Motor neuron (in vitro differentiated cells): ENCODE results near the gene TIAM1. TPM values are rescaled to one million over a fixed set of nuclear protein-coding genes. Genes with fewer than 3 reads are reported as not detected.

Experiments
- ATAC-seq, 8 experiments: fragments of 200-7000 bp; cut with Tn5 transposase; replicated peaks in 6 of 8; 2 replicates each; pipeline ENCODE4 v1.8.0; 2021; ENCODE audit warnings: mild to moderate bottlenecking in 8 of 8, moderate library complexity in 8 of 8
- H3K27ac ChIP-seq, 2 donors: fragments of 250-450 bp; sonication (Bioruptor Pico); 2 replicates each; pipeline ENCODE4 v1.9.0; 2021; ENCODE audit warnings: antibody characterized with exemption in 2 of 2, mild to moderate bottlenecking in 2 of 2, moderate library complexity in 1 of 2
- H3K4me1 ChIP-seq, 2 donors: fragments of 250-450 bp; sonication (Bioruptor Pico); replicated peaks in 1 of 2; 2 replicates each; pipeline ENCODE4 v1.6.1; 2021; ENCODE audit warnings: antibody characterized with exemption in 2 of 2, mild to moderate bottlenecking in 2 of 2, moderate library complexity in 1 of 2
- H3K4me3 ChIP-seq, 5 donors: fragments of 250-450 bp; sonication (Bioruptor Pico); 2 replicates each; pipeline ENCODE4 v1.9.0; 2021; ENCODE audit warnings: antibody characterized with exemption in 5 of 5, mild to moderate bottlenecking in 5 of 5, moderate library complexity in 4 of 5
- WGBS, 10 experiments: fragments of 450-650 bp; shearing (Covaris generic); methylation state at CpG; one replicate each; pipeline ENCODE4 v1.0.0; 2022; 5-methylcytosine and 5-hydroxymethylcytosine counted together
- in situ Hi-C, 9 experiments: fragments of 400-800 bp; cut with MboI; loops; one replicate each; pipeline ENCODE4 v1.15.0; 2021; ENCODE audit warnings: low sequenced_read_pairs in 9 of 9, low pct_unique_long_range_greater_than_20kb in 2 of 9; ENCODE audit not compliant: unreplicated experiment in 9 of 9
- total RNA-seq, 8 experiments: library from RNA; unstranded; fragments of 300-600 nt; gene quantifications; 2 replicates each; pipeline versions ENCODE4 v1.2.3 to v1.2.4, GENCODE V29; 2022

TIAM1 gene
- total RNA-seq, 8 experiments from 2014 or later = 1.6 to 70.7 (median 18.7) TPM

- in situ Hi-C loops = no loop called here
- no peaks in the 10 kb centered on the region for H3K4me1 ChIP-seq
- ATAC-seq = no peak
- no peak overlapping the region for H3K4me3 ChIP-seq
- WGBS, 10 experiments = 90 to 100% (median 100%) methylated on average over 1 of the region's 1 CpG; no CpG with 5 or more reads in 3 of the 10 experiments
- H3K27ac ChIP-seq = no peak overlapping the region
These were observed 204.0 kb downstream of the TIAM1 start for GRCh38 chr21:31140025-31140424.

DNA sequence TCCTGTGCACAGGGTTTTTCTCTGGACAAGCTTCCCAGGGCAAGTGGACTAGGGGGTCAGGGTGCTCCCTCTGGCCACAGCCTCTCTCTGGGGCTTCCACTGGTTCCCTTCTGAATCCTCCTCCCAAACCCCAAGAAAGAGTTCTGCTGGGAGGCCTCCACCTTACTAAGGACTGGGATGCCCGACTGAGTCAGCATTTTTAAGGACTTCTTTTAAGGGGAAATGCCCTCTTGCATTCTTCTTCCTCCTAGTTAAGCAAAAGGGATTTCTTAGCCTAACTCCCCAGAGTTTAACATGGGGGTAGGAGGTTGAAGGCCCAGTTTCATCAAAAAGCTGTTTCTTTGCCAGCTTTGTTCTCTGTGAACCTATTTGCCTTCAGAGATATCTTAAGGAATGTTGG lies 206.1 kb downstream of the TIAM1 start:
- Histone ChIP-seq H3K27ac (no peak overlapping the region), H3K4me3 (no peak overlapping the region), H3K4me1 (no peaks in the 10 kb centered on the region)
- WGBS, 10 experiments = 80 to 100% (median 83%) methylated on average over 1 of the region's 1 CpG; no CpG with 5 or more reads in 7 of the 10 experiments
- ATAC-seq = no peak
- in situ Hi-C loops = no loop called here

- no peak overlapping the region for H3K27ac ChIP-seq
- no peaks in the 10 kb centered on the region for H3K4me1 ChIP-seq
- in situ Hi-C loops = no loop called here
- H3K4me3 ChIP-seq = no peak overlapping the region
- 32 to 93% (median 83%) methylated on average over 1 to 10 of the region's 12 CpGs; no CpG with 5 or more reads in 2 of the 10 experiments for WGBS, 10 experiments
- ATAC-seq = peak in 2 of 8 experiments; percentile 36 to 58
These were observed 207.2 kb downstream of the TIAM1 start for GRCh38 chr21:31136891-31137290.

DNA sequence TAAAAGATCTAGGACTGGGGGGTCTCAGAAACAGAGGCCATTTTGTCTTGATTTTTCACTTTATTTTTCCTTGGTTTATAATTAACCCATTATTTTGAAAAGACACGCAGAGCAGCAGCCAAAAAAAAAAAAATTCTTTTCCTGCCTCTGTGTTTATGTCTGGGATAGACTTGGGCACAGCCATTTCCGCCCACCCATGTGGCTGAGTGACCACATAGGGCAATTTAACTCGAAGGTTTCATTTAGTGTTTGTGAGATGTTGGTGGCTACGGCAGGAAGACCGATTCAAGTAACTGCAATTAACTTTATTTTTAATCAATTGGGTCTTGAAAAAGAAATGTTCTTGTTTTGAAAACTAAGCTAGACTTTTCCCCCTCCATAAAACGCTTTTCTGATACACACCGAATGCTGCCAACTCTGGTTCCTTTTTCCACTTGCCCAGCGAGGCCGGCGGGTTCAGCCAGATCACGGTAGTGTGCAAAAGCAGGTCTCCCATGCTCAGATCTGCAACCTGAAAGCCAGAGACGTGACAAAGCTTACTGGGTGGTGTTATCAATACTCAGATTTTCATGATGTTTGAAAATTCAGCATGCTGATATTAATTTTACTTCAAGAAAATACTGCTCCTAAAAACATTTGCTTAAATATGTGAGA lies 208.4 kb downstream of the TIAM1 start:
- in situ Hi-C loops = no loop called here
- WGBS, 10 experiments = 73 to 100% (median 89%) methylated on average over 1 to 10 of the region's 12 CpGs
- no peak overlapping the region for H3K27ac ChIP-seq
- H3K4me3 ChIP-seq = no peak overlapping the region
- no peaks in the 10 kb centered on the region for H3K4me1 ChIP-seq
- no peak for ATAC-seq

GRCh38 chr21:31133243-31133830 lies 210.7 kb downstream of the TIAM1 start:
- in situ Hi-C loops = no loop called here
- H3K27ac ChIP-seq = no peak overlapping the region
- ATAC-seq = no peak
- no peaks in the 10 kb centered on the region for H3K4me1 ChIP-seq
- 80 to 100% (median 100%) methylated on average over 1 to 4 of the region's 7 CpGs; no CpG with 5 or more reads in 3 of the 10 experiments for WGBS, 10 experiments
- H3K4me3 ChIP-seq = no peak overlapping the region

DNA sequence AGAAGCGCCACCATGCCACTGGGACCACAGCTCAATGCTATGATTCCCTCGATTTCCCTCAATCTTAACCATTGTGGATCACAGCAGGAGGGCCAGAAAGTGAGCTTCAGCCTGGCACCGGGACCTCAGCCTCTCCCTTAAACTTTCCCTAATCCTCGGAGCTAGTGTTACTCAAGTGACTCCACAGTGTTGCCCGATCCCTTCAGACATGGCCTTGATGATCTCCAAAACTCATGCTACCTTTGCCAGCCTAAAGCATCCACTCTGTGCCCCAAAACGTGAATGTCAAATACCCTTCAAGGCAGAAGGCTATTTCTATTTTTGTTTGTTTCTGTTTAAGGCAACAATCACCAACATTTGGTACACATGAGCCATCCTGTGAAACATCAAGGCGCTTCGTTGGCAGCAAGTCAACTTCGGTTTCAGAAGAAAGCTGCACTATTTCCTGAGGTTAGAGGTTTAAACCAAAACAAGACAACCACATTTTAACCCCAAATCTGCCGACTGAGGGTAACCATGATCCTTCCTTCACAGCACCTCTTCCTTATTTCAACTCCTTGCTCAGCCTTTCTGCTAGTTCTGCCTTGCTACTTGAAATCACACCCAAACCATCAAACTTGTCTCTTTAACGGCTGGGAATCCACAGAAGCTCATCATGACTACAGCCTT lies 211.4 kb downstream of the TIAM1 start:
- H3K4me3 ChIP-seq = no peak overlapping the region
- in situ Hi-C loops = no loop called here
- ATAC-seq = no peak
- no peak overlapping the region for H3K27ac ChIP-seq
- peaks cover 0 to 3% of the 10 kb centered on the region in 2 donors for H3K4me1 ChIP-seq
- 0 to 99% (median 88%) methylated on average over 1 to 10 of the region's 11 CpGs for WGBS, 10 experiments

DNA sequence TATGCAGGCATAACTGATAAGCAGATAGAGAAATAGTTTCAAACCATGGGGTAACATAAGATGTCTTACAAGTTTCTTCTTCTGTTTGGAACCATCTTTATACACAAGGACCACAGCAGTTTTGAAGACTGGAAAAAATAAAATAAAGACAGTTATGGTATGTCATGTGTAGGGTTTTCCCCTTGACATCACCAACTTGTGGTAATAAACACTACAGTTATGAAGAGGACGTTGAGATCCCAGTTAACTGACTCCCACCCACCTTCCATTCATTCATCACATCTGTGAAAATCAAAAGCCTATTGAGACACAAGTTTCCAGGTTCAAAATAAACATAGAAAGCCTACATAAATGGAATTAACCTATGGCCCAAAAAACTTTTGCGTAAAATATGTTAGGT lies 213.2 kb downstream of the TIAM1 start:
- WGBS, 10 experiments = 40 to 100% (median 88%) methylated on average over 1 to 2 of the region's 2 CpGs; no CpG with 5 or more reads in 1 of the 10 experiments
- ATAC-seq = no peak
- in situ Hi-C loops = no loop called here
- H3K4me1 ChIP-seq = peaks cover 0 to 3% of the 10 kb centered on the region in 2 donors
- H3K4me3 ChIP-seq = no peak overlapping the region
- no peak overlapping the region for H3K27ac ChIP-seq

DNA sequence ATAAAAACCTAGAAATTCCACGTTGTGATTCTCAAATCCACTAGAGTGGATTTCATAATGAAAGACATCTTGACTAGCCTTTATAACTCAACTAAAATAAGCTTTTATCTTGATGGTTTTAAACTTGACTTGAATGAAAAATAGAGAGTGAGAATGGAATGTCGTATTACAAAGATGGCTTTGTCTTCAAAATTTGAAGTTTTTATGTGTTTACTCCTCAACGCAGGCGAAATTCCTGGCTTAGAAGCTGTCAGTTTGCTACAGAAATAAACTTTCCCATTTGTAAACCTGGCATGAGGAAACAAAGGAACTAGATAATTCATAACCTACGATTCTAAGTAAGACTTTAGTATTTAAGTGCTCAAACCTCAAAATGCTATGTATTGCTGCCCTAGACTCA lies 215.8 kb downstream of the TIAM1 start:
- in situ Hi-C loops = no loop called here

DNA sequence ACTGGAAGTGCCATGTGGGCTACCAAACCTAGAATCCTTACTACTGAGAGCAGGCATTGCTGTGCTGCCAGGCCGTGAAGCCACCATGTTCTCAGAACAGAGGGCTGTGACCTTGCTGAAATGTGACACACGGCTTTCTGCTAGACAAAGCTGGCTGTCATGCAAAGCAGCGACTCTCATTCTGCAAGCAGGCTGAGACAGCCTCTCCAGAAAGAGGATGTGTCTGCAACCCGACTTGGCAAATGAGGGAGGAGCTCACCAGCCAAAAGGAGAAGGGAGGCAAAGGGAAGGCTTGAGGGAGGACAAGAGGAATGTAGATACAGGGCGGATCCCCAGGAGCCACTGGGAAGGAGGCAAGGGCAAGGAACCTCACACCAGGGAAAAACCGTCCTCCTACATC lies 220.1 kb downstream of the TIAM1 start:
- H3K27ac ChIP-seq = peak overlapping the region in 1 of 2 donors; percentile 54

More for the DNA sequence above, 215.8 kb downstream of the TIAM1 start:
- Histone ChIP-seq H3K4me1 (peaks cover 8% of the 10 kb centered on the region in 2 donors), H3K27ac (no peak overlapping the region), H3K4me3 (no peak overlapping the region)
- WGBS, 10 experiments = 39 to 81% (median 65%) methylated on average over 2 to 5 of the region's 5 CpGs; no CpG with 5 or more reads in 1 of the 10 experiments
- no peak for ATAC-seq

GRCh38 chr21:31119199-31119598 lies 224.9 kb downstream of the TIAM1 start:
- Histone ChIP-seq H3K4me3 (no peak overlapping the region), H3K4me1 (peaks cover 2 to 4% of the 10 kb centered on the region in 2 donors), H3K27ac (no peak overlapping the region)
- no peak for ATAC-seq
- 72 to 100% (median 91%) methylated on average over 2 to 6 of the region's 6 CpGs; no CpG with 5 or more reads in 1 of the 10 experiments for WGBS, 10 experiments
- in situ Hi-C loops = loop anchor here in 2 of 9 experiments (10.0 to 25.0 kb wide), 3 partner anchors 56 to 493 kb away; no protein-coding TSS in a partner anchor

More for the DNA sequence above, 220.1 kb downstream of the TIAM1 start:
- WGBS, 10 experiments = 0 to 100% (median 39%) methylated on average over 1 to 4 of the region's 6 CpGs; no CpG with 5 or more reads in 3 of the 10 experiments
- in situ Hi-C loops = loop anchor here in 1 of 9 experiments (25.0 kb wide), 1 partner anchor 488 kb away; no protein-coding TSS in a partner anchor
- H3K4me3 ChIP-seq = no peak overlapping the region
- H3K4me1 ChIP-seq = peaks cover 8% of the 10 kb centered on the region in 2 donors
- ATAC-seq = peak; percentile 29 to 93 (median 42)

- WGBS, 10 experiments = 0 to 100% (median 70%) methylated on average over 1 to 9 of the region's 9 CpGs; no CpG with 5 or more reads in 4 of the 10 experiments
- ATAC-seq = peak in 5 of 8 experiments; percentile 3 to 98 (median 97)
- in situ Hi-C loops = loop anchor here in 2 of 9 experiments (10.0 to 25.0 kb wide), 3 partner anchors 57 to 495 kb away; no protein-coding TSS in a partner anchor
These were observed 226.7 kb downstream of the TIAM1 start for GRCh38 chr21:31117128-31117916.

GRCh38 chr21:31115249-31115648 lies 228.8 kb downstream of the TIAM1 start:
- WGBS, 10 experiments = 84 to 100% (median 95%) methylated on average over 1 to 8 of the region's 9 CpGs
- Histone ChIP-seq H3K4me3 (no peak overlapping the region), H3K4me1 (no peaks in the 10 kb centered on the region), H3K27ac (no peak overlapping the region)
- in situ Hi-C loops = loop anchor here in 2 of 9 experiments (10.0 to 25.0 kb wide), 3 partner anchors 60 to 497 kb away; no protein-coding TSS in a partner anchor
- ATAC-seq = no peak

More at GRCh38 chr21:31117128-31117916, 226.7 kb downstream of the TIAM1 start:
- H3K4me1 ChIP-seq = no peaks in the 10 kb centered on the region
- H3K4me3 ChIP-seq = no peak overlapping the region
- no peak overlapping the region for H3K27ac ChIP-seq
